ENCODE results near the gene FANK1. TPM values are rescaled to one million over a fixed set of nuclear protein-coding genes. Genes with fewer than 3 reads are reported as not detected.

Gene FANK1
- polyA plus RNA-seq, 1 donor from 2014 or later, result not detected

DNA sequence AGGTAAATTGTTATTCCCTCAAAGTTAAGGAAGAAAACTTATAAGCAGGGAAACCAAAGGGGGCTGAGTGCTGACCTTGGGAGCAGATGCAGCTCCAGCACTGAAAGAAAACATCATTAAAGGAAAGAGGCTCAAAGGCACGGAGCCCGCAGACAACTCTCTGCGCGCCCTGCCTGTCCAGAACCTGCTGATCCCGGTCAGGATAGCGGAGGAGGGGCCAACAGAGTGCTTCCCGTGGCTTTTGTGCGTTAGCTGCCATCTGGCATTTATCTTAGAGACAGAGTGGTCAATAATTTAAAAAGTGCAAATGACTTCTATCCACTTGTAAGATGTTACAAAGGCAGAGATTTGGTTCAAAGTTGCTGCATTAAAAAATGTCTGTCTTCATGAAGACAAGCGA, 162.1 kb downstream of the FANK1 start:
- no peak overlapping the region for H3K27ac Mint-ChIP-seq
- peaks cover 0 to 1% (median 0%) of the 10 kb centered on the region in 3 donors for H3K9me3 Mint-ChIP-seq
- H3K36me3 Mint-ChIP-seq, result no peaks in the 10 kb centered on the region
- H3K4me1 Mint-ChIP-seq, result no peaks in the 10 kb centered on the region
- peaks cover 4% of the 10 kb centered on the region for H3K27me3 Mint-ChIP-seq
- no peak overlapping the region for H3K4me3 Mint-ChIP-seq

Other genes starting within 250 kb of the FANK1 start
- not detected for gene TEX36, start 213.4 kb upstream of the FANK1 start, polyA plus RNA-seq
- gene EDRF1, start 176.9 kb upstream of the FANK1 start, polyA plus RNA-seq, result 12.8 TPM
- gene MMP21, start 120.7 kb upstream of the FANK1 start, polyA plus RNA-seq, result not detected
- 55.1 TPM for gene UROS, start 73.3 kb upstream of the FANK1 start, polyA plus RNA-seq
- 70.0 TPM for gene BCCIP, start 73.0 kb upstream of the FANK1 start, polyA plus RNA-seq
- gene DHX32, start 15.3 kb upstream of the FANK1 start, polyA plus RNA-seq, result 6.8 TPM